ENCODE results near the gene KCNC4. TPM values are rescaled to one million over a fixed set of nuclear protein-coding genes. Genes with fewer than 3 reads are reported as not detected.

KCNC4 gene
- total RNA-seq, 1 experiment from 2014 or later = 8.9 TPM

GRCh38 chr1:110242731-110243130 is 32.6 kb downstream of the KCNC4 start:
- Histone ChIP-seq H3K23me2 (ENCODE audit: insufficient read length, low read depth, low read length, poor library complexity, severe bottlenecking) (no peaks in the 10 kb centered on the region), H3K18ac (ENCODE audit: insufficient read length, low read depth, low read length) (no peak overlapping the region), H3K27ac (ENCODE audit: insufficient read length, low read depth, low read length) (no peak overlapping the region), H3K4me2 (ENCODE audit: insufficient read depth, insufficient read length, low read length) (no peak overlapping the region), H3K79me1 (ENCODE audit: insufficient read depth, low read depth, low read length, poor library complexity, severe bottlenecking) (no peaks in the 10 kb centered on the region), H3K4me1 (ENCODE audit: insufficient read depth, low read length) (peaks cover 15% of the 10 kb centered on the region), H3K9ac (ENCODE audit: extremely low read depth, insufficient read length, low read length) (no peak overlapping the region), H4K5ac (ENCODE audit: insufficient read length, low read depth, low read length) (no peak overlapping the region), H2BK15ac (ENCODE audit: low read depth, low read length) (no peak overlapping the region), H3T11ph (ENCODE audit: low read length) (no peak overlapping the region), H4K8ac (replicated peaks; ENCODE audit: insufficient read length, low read depth, low read length) (no peak overlapping the region), H2AFZ (ENCODE audit: low read length) (no peak overlapping the region), H4K20me1 (ENCODE audit: control insufficient read depth, insufficient read depth, insufficient read length) (no peaks in the 10 kb centered on the region), H3K79me2 (ENCODE audit: insufficient read depth, low read length) (no peaks in the 10 kb centered on the region), H3K14ac (ENCODE audit: insufficient read depth, low read length) (no peak overlapping the region), H2AK5ac (ENCODE audit: insufficient read length, low read length) (no peak overlapping the region), H2BK12ac (ENCODE audit: insufficient read length, low read depth, low read length) (no peak overlapping the region), H3K27me3 (ENCODE audit: insufficient read depth, low read length) (no peaks in the 10 kb centered on the region), H3K56ac (ENCODE audit: insufficient read length, low read depth, low read length) (no peak overlapping the region), H2BK120ac (ENCODE audit: low read depth, low read length, poor library complexity, severe bottlenecking) (no peak overlapping the region), H3K9me3 (ENCODE audit: control insufficient read depth, low read depth, low read length) (no peaks in the 10 kb centered on the region), H3K23ac (ENCODE audit: insufficient read length, low read depth, low read length) (no peak overlapping the region), H2BK5ac (ENCODE audit: insufficient read length, low read length) (no peak overlapping the region), H4K91ac (ENCODE audit: insufficient read length, low read depth, low read length) (no peak overlapping the region), H2BK20ac (ENCODE audit: low read depth, low read length, poor library complexity, severe bottlenecking) (no peak overlapping the region), H3K4ac (ENCODE audit: low read depth, low read length) (no peak overlapping the region)
- peaks cover 28% of the 10 kb centered on the region for H3K27me3 Mint-ChIP-seq (ENCODE audit: low read depth)
- peaks cover 30 to 41% of the 10 kb centered on the region in 2 experiments for H3K4me1 Mint-ChIP-seq
- no peak for DNase-seq
- peak overlapping the region in 1 of 2 experiments; percentile 52; a peak in 1 of 5 replicates for H3K4me3 Mint-ChIP-seq
- TF ChIP-seq CTCF (conservative IDR thresholded peaks at IDR 0.05) = no peak
- no peaks in the 10 kb centered on the region; a peak in 1 of 7 replicates for H3K36me3 Mint-ChIP-seq (ENCODE audit: insufficient read depth in 1 of 3, low read depth in 3 of 3)
- H3K27ac Mint-ChIP-seq = 0 out of 7 replicates have a peak overlapping the region, but pooled peaks of 1 of the 3 experiments have one; percentile 21
- no CpG with 5 or more reads among the region's 4 CpGs for WGBS (ENCODE audit: extremely low coverage, insufficient read length, low lambda C conversion rate)
- H3K9me3 Mint-ChIP-seq = no peaks in the 10 kb centered on the region

All from H9 (cell line).